Neuronal stem cell (in vitro differentiated cells): ENCODE measurements around the gene TGFBR3L.
A peak's percentile ranks its signal among the peaks of the same experiment; 100 is the strongest.

Experiments
- DNase-seq: peaks from one replicate; pipeline ENCODE4 v3.0.0-alpha.2; 2013; ENCODE audit warnings: low spot score
- H2AFZ ChIP-seq: one replicate; pipeline ENCODE4 v1.6.1; 2013; ENCODE audit warnings: mild to moderate bottlenecking, low read length, inconsistent platforms
- H2AK5ac ChIP-seq: 2 replicates; pipeline ENCODE4 v1.6.1; 2013; ENCODE audit warnings: low read depth, mild to moderate bottlenecking, inconsistent platforms, low read length, moderate library complexity, mixed read lengths
- H2BK120ac ChIP-seq: 2 replicates; pipeline ENCODE4 v1.6.1; 2013; ENCODE audit warnings: low read depth, mild to moderate bottlenecking, inconsistent platforms, low read length, moderate library complexity, mixed read lengths
- H2BK12ac ChIP-seq: one replicate; pipeline ENCODE4 v1.6.1; 2013; ENCODE audit warnings: low read length, inconsistent platforms
- H2BK15ac ChIP-seq: 2 replicates; pipeline ENCODE4 v1.6.1; 2013; ENCODE audit warnings: mild to moderate bottlenecking, low read length, inconsistent platforms, mixed read lengths
- H2BK5ac ChIP-seq: one replicate; pipeline ENCODE4 v1.6.1; 2013; ENCODE audit warnings: inconsistent platforms, mild to moderate bottlenecking, low read length, moderate library complexity
- H3K14ac ChIP-seq: one replicate; pipeline ENCODE4 v1.6.1; 2013; ENCODE audit warnings: low read length, inconsistent platforms
- H3K18ac ChIP-seq: 2 replicates; pipeline ENCODE4 v1.6.1; 2013; ENCODE audit warnings: low read length, inconsistent platforms
- H3K23ac ChIP-seq: 2 replicates; pipeline ENCODE4 v1.6.1; 2013; ENCODE audit warnings: low read depth, mild to moderate bottlenecking, mixed read lengths, low read length, inconsistent platforms; ENCODE audit not compliant: poor library complexity
- H3K27ac ChIP-seq: replicated peaks from 3 replicates; pipeline ENCODE4 v1.5.1; 2013; ENCODE audit warnings: low read length, inconsistent platforms
- H3K27me3 ChIP-seq, 3 experiments: 2 replicates each; pipeline ENCODE4 v1.6.1; 2013; ENCODE audit warnings: low read length in 3 of 3, mild to moderate bottlenecking in 2 of 3, inconsistent platforms in 1 of 3, low read depth in 1 of 3, mixed read lengths in 1 of 3, moderate library complexity in 1 of 3; ENCODE audit not compliant: control insufficient read depth in 3 of 3, insufficient read depth in 3 of 3
- H3K36me3 ChIP-seq, 2 donors: replicated peaks in 1 of 2; 2 replicates each; pipeline ENCODE4 v1.6.1; 2013; ENCODE audit warnings: low read length in 2 of 2; ENCODE audit not compliant: control insufficient read depth in 2 of 2, insufficient read depth in 2 of 2
- H3K4ac ChIP-seq: 2 replicates; pipeline ENCODE4 v1.6.1; 2013; ENCODE audit warnings: inconsistent platforms, mild to moderate bottlenecking, low read length, moderate library complexity
- H3K4me1 ChIP-seq, 2 donors: 1 replicate in 1 of 2; 2 replicates in 1 of 2; pipeline ENCODE4 v1.6.1; 2013; ENCODE audit warnings: low read length in 2 of 2, low read depth in 1 of 2; ENCODE audit not compliant: control insufficient read depth in 2 of 2, insufficient read depth in 1 of 2
- H3K4me2 ChIP-seq: one replicate; pipeline ENCODE4 v1.6.1; 2013; ENCODE audit warnings: mild to moderate bottlenecking, low read length, inconsistent platforms; ENCODE audit not compliant: insufficient read depth, poor library complexity, severe bottlenecking
- H3K4me3 ChIP-seq, 2 donors: 2 replicates each; pipeline ENCODE4 v1.5.1; 2013; ENCODE audit warnings: low read length in 2 of 2, mild to moderate bottlenecking in 2 of 2, inconsistent platforms in 1 of 2, moderate library complexity in 1 of 2
- H3K79me1 ChIP-seq: one replicate; pipeline ENCODE4 v1.6.1; 2013; ENCODE audit warnings: low read depth, mild to moderate bottlenecking, inconsistent platforms, low read length, moderate library complexity
- H3K9ac ChIP-seq: one replicate; pipeline ENCODE4 v1.6.1; 2013; ENCODE audit warnings: mild to moderate bottlenecking, low read depth, low read length, inconsistent platforms; ENCODE audit not compliant: poor library complexity
- H3K9me3 ChIP-seq, 2 donors: replicated peaks in 1 of 2; 2 replicates each; pipeline versions ENCODE3 to v1.6.1; 2013; ENCODE audit warnings: low read length in 2 of 2, mild to moderate bottlenecking in 2 of 2, inconsistent platforms in 1 of 2, low read depth in 1 of 2, mixed read lengths in 1 of 2, moderate library complexity in 1 of 2; ENCODE audit not compliant: control insufficient read depth in 2 of 2, insufficient read depth in 1 of 2
- H4K8ac ChIP-seq: one replicate; pipeline ENCODE4 v1.6.1; 2013; ENCODE audit warnings: low read depth, mild to moderate bottlenecking, inconsistent platforms, low read length, moderate library complexity
- H4K91ac ChIP-seq: one replicate; pipeline ENCODE4 v1.6.1; 2013; ENCODE audit warnings: low read length, low read depth, mild to moderate bottlenecking, inconsistent platforms; ENCODE audit not compliant: poor library complexity
- WGBS, 2 donors: extraction: QIAGEN DNeasy Blood & Tissue Kit; methylation state at CpG; one replicate each; pipeline ENCODE4 v1.1.7; 2013; ENCODE audit warnings: missing lambda C conversion rate in 2 of 2, mixed read lengths in 1 of 2; ENCODE audit not compliant: insufficient read length in 2 of 2, insufficient replicate concordance in 1 of 2; ENCODE audit errors: extremely low coverage in 2 of 2; 5-methylcytosine and 5-hydroxymethylcytosine counted together

TGFBR3L gene

DNA sequence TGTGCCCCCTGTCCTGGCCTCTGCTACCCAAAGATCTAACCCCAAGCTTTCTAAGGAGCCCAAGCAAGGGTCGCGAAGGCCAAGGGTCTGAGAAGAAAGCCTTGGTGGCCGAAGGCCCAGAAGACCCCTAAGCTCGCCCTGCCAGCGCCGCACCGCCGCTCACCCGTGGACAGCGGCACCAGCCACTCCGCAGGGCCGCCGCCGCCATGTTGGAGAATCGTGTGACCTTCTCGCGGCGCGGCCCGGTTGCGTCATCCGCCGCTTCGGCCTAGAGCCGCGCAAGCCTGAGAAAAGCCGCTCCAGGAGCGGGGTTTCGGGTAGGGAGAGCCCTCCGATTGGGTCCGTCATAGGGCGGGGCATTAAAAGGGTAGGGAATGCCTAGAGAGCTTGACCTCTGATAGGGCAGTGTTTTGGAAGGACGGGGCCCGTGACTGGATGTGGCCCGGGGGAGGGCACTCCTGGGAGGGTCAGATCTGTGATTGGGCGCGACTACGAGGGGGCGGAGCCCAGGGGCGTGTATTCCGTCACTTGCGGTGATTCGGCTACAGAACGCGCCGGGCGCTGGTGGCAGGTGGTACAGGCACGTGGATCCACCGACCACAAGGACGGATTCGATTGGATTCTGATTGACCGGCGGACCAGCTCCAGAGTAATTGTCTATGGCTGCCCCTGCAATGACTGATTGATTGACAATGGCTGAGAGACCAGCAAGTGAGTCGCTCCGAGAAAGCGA, 29.0 kb downstream of the TGFBR3L start, which contains the start of gene TIMM44:
TIMM44 (minus strand) TSS at position 223 of the 733 bp plus-strand sequence; CDS start at position 208, 15 bp downstream.
- Histone ChIP-seq H3K23ac (peak within 1 kb of the TSS; percentile 73), H4K91ac (no peak within 1 kb of the TSS), H3K18ac (peak within 1 kb of the TSS; percentile 95), H3K9ac (peak within 1 kb of the TSS; percentile 87), H3K36me3 (peaks cover 18 to 40% of the 10 kb centered on the region in 2 donors), H2AFZ (peak within 1 kb of the TSS; percentile 93), H3K4ac (peak within 1 kb of the TSS; percentile 84), H2AK5ac (peak within 1 kb of the TSS; percentile 97), H2BK15ac (peak within 1 kb of the TSS; percentile 83), H3K14ac (no peak within 1 kb of the TSS), H3K4me2 (peak within 1 kb of the TSS; percentile 93), H3K27me3 (no peaks in the 10 kb centered on the region), H3K4me1 (peaks cover 0 to 3% of the 10 kb centered on the region in 2 donors), H3K27ac (peak within 1 kb of the TSS; percentile 80), H2BK5ac (peak within 1 kb of the TSS; percentile 60), H3K4me3 (peak within 1 kb of the TSS; percentile 92 to 93), H3K9me3 (no peaks in the 10 kb centered on the region), H4K8ac (peak within 1 kb of the TSS; percentile 52), H3K79me1 (peaks cover 7% of the 10 kb centered on the region), H2BK12ac (no peak within 1 kb of the TSS), H2BK120ac (peak within 1 kb of the TSS; percentile 29)
- peak; percentile 99 for DNase-seq
- WGBS, 2 donors = no CpG with 5 or more reads among the region's 56 CpGs

DNA sequence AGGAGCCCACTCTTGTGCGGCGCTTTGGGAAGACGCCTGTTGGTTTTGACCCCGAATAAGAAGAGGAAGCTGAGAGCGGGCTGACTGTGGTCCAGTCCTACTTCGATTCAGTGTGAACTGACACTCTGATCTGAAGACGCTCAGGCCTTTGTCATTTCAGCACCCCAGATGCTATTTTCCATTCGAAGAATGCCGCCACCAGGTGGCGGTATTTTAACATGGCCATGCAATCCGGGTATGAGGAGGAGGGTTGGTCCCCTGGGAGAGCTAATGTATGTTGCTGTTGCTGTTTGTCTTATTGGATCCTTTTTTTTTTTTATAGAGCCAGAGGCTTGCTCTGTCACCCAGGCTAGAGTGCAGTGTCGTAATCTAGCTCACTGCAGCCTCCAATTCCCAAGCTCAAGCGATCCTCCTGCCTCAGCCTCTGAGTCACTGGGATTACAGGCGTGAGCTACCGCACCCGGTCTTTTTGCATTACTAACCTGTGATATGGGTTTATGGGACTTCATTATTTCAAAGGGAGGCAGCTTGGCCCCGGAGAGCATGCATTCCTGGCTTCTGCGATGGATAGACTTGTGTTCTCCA, 29.6 kb downstream of the TGFBR3L start:
- no CpG with 5 or more reads among the region's 18 CpGs for WGBS, 2 donors
- Histone ChIP-seq H2BK120ac (peak overlapping the region; percentile 29), H2BK15ac (peak overlapping the region; percentile 21), H3K4ac (no peak overlapping the region), H3K4me3 (peak overlapping the region; percentile 84 to 92), H2BK12ac (no peak overlapping the region), H3K9ac (peak overlapping the region; percentile 27), H3K9me3 (no peaks in the 10 kb centered on the region), H3K4me1 (peaks cover 0 to 3% of the 10 kb centered on the region in 2 donors), H4K91ac (no peak overlapping the region), H3K36me3 (peaks cover 15 to 34% of the 10 kb centered on the region in 2 donors), H3K18ac (no peak overlapping the region), H3K4me2 (peak overlapping the region; percentile 72), H3K79me1 (peaks cover 7% of the 10 kb centered on the region), H4K8ac (no peak overlapping the region), H2AFZ (peak overlapping the region; percentile 93), H3K27me3 (no peaks in the 10 kb centered on the region), H3K14ac (no peak overlapping the region), H3K23ac (no peak overlapping the region), H2BK5ac (no peak overlapping the region), H3K27ac (peak overlapping the region; percentile 18), H2AK5ac (no peak overlapping the region)
- DNase-seq = peak; percentile 89

DNA sequence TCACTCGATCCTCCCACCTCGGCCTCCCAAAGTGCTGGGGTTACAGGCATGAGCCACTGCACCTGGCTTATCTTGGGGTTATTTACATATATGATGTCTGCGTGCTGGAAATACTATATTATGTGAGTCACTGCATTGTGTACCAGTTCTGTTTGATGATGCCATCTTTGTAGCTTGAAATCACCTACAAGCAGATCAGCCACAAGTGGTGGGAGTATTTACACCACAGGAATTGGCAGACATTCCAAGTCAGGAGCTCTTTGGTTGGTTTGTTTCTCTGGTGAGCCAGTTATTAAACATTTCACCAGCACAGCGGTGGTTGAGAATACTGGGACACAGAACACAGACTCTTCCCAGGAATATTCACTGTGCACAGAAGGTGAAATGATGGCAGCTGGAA, 33.3 kb downstream of the TGFBR3L start:
- Histone ChIP-seq H2AK5ac (no peak overlapping the region), H3K9ac (no peak overlapping the region), H3K18ac (no peak overlapping the region), H2BK120ac (no peak overlapping the region), H4K8ac (no peak overlapping the region), H3K27me3 (no peaks in the 10 kb centered on the region), H3K36me3 (peaks cover 0 to 5% of the 10 kb centered on the region in 2 donors), H3K23ac (no peak overlapping the region), H3K79me1 (no peaks in the 10 kb centered on the region), H3K14ac (no peak overlapping the region), H3K4ac (no peak overlapping the region), H3K4me3 (no peak overlapping the region), H2BK12ac (no peak overlapping the region), H4K91ac (no peak overlapping the region), H2AFZ (no peak overlapping the region), H2BK15ac (no peak overlapping the region), H3K4me1 (peaks cover 0 to 2% of the 10 kb centered on the region in 2 donors), H3K27ac (no peak overlapping the region), H2BK5ac (no peak overlapping the region), H3K4me2 (no peak overlapping the region), H3K9me3 (no peaks in the 10 kb centered on the region)
- no CpG with 5 or more reads among the region's 4 CpGs for WGBS, 2 donors
- no peak for DNase-seq

DNA sequence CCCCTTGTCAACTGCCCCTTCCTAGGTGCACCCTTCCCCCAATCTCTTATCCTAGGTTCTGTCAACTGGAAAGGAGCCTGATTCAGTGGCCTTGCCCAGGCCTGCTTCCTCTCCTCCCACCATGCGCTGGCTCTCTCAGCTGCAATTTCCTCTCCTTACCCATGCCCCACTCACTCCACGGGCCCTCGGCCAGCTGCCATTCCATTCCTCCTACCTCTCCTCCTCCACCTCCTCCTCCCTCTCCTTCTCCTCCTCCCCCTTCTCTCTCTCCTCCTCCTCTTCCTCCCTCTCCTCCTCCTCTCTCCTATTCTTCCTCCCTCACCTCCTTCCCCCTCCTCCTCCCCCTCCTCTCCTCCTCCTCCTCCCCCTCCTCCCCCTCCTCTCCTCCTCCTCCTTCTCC, 38.4 kb downstream of the TGFBR3L start:
- peaks cover 1 to 17% of the 10 kb centered on the region in 2 donors for H3K36me3 ChIP-seq
- no peak overlapping the region for H3K4me2 ChIP-seq
- H2AK5ac ChIP-seq = peak overlapping the region; percentile 35
- no peaks in the 10 kb centered on the region for H3K79me1 ChIP-seq
- no peak overlapping the region for H2BK15ac ChIP-seq
- H4K8ac ChIP-seq = no peak overlapping the region
- no peaks in the 10 kb centered on the region for H3K9me3 ChIP-seq
- H3K9ac ChIP-seq = no peak overlapping the region
- no peak overlapping the region for H2BK12ac ChIP-seq
- H4K91ac ChIP-seq = no peak overlapping the region
- no peak overlapping the region for H3K4ac ChIP-seq
- H3K4me3 ChIP-seq = no peak overlapping the region
- no peak overlapping the region for H2AFZ ChIP-seq
- no peak overlapping the region for H2BK5ac ChIP-seq
- H3K23ac ChIP-seq = no peak overlapping the region
- no peak overlapping the region for H2BK120ac ChIP-seq
- H3K14ac ChIP-seq = no peak overlapping the region
- peaks cover 0 to 2% of the 10 kb centered on the region in 2 donors for H3K4me1 ChIP-seq
- no peak for DNase-seq
- no peaks in the 10 kb centered on the region for H3K27me3 ChIP-seq
- H3K18ac ChIP-seq = peak overlapping the region; percentile 2
- WGBS, 2 donors = no CpG with 5 or more reads among the region's 3 CpGs
- H3K27ac ChIP-seq = no peak overlapping the region
